Testis (tissue), 3 donors: ENCODE data around the gene PSMD8. TPM values are rescaled to one million over a fixed set of nuclear protein-coding genes. Genes with fewer than 3 reads are reported as not detected.

Source experiments
- DNase-seq: peaks from one replicate; pipeline ENCODE4 v3.0.0-alpha.2; 2019
- H3K27ac ChIP-seq, 2 donors: fragments of 200-600 bp; sonication (generic); one replicate each; pipeline ENCODE4 v1.5.1; 2019
- H3K27me3 ChIP-seq: fragments of 200-600 bp; sonication (generic); one replicate; pipeline ENCODE4 v1.5.1; 2019
- H3K36me3 ChIP-seq: fragments of 200-600 bp; sonication (generic); one replicate; pipeline ENCODE4 v1.5.1; 2017; ENCODE audit warnings: low read depth; ENCODE audit errors: missing control alignments
- H3K4me1 ChIP-seq: fragments of 200-600 bp; sonication (generic); one replicate; pipeline ENCODE4 v1.5.1; 2019
- H3K4me3 ChIP-seq, 2 donors: fragments of 200-600 bp; sonication (generic); one replicate each; pipeline ENCODE4 v1.5.1; 2017 to 2019
- H3K9me3 ChIP-seq: fragments of 200-600 bp; sonication (generic); one replicate; pipeline ENCODE4 v1.5.1; 2017
- POLR2A ChIP-seq: fragments of 450-650 bp; IDR thresholded peaks from one replicate; pipeline ENCODE4 v1.6.1; 2017; ENCODE audit warnings: antibody characterized with exemption, mild to moderate bottlenecking, moderate library complexity
- WGBS, 2 donors: methylation state at CpG; one replicate each; pipeline ENCODE4 v1.1.5; 2018; 5-methylcytosine and 5-hydroxymethylcytosine counted together
- intact Hi-C: fragments of 100-400 bp; cut with DNase I; formaldehyde crosslinking; loops from one replicate; pipeline ENCODE4 v1.15.1; 2023; ENCODE audit warnings: low total_unique reads
- polyA plus RNA-seq: library from polyadenylated mRNA; stranded (reverse); fragments of 350-450 nt; fragmentation: Illumina TruSeq; extraction: RNeasy Lipid Tissue Mini Kit (QIAGEN cat#74804); gene quantifications from one replicate; pipeline ENCODE4 v1.2.3, GENCODE V29; 2014; ENCODE audit warnings: low read depth, low replicate concordance; ENCODE audit not compliant: insufficient read depth
- total RNA-seq, 2 donors: library from RNA; depleted of rRNA; stranded (reverse); fragments of >200 nt; gene quantifications; one replicate each; pipeline ENCODE4 v1.2.3, GENCODE V29; 2016
- TF ChIP-seq, protein P1 (sequence below), 3 experiments: fragments of 450-650 bp in 2 of 3; fragments of 200-600 bp in 1 of 3; sonication (generic) in 1 of 3; IDR thresholded peaks; one replicate each; pipeline ENCODE4 v1.5.1; 2016 to 2019; ENCODE audit warnings: antibody characterized with exemption in 3 of 3, mild to moderate bottlenecking in 2 of 3, moderate library complexity in 1 of 3

PSMD8 gene
- total and polyA plus RNA-seq, 3 donors from 2014 or later, result 244 to 373 (median 265) TPM

DNA sequence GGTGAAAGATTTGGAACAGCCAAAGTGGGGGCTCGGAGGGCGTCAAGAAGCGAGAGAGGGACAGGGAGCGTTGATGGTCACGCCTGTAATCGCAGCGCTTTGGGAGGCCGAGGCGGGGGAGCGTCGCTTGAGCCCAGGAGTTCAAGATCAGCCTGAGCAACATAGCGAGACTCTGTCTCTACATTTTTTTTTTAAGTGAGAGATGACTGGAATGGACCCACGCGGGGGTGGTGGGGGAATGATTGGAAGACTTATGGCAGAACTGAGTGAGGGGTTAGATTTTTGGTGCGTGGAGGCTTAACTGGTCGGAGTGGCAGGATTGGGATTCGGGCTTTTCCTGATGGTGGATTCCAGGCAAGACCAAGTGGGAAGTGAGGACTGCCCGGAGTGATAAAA lies 725 bp downstream of the PSMD8 start:
- DNase-seq, result no peak
- Histone ChIP-seq H3K4me3 (peak overlapping the region; percentile 90 to 99), H3K27me3 (no peaks in the 10 kb centered on the region), H3K36me3 (no peaks in the 10 kb centered on the region), H3K9me3 (no peaks in the 10 kb centered on the region), H3K27ac (peak overlapping the region; percentile 90 to 94), H3K4me1 (peaks cover 13% of the 10 kb centered on the region)
- 1 to 2% methylated on average over 18 of the region's 18 CpGs for WGBS, 2 donors
- intact Hi-C loops, result no loop called here
- no peak for TF ChIP-seq POLR2A
- TF ChIP-seq, protein P1, sequence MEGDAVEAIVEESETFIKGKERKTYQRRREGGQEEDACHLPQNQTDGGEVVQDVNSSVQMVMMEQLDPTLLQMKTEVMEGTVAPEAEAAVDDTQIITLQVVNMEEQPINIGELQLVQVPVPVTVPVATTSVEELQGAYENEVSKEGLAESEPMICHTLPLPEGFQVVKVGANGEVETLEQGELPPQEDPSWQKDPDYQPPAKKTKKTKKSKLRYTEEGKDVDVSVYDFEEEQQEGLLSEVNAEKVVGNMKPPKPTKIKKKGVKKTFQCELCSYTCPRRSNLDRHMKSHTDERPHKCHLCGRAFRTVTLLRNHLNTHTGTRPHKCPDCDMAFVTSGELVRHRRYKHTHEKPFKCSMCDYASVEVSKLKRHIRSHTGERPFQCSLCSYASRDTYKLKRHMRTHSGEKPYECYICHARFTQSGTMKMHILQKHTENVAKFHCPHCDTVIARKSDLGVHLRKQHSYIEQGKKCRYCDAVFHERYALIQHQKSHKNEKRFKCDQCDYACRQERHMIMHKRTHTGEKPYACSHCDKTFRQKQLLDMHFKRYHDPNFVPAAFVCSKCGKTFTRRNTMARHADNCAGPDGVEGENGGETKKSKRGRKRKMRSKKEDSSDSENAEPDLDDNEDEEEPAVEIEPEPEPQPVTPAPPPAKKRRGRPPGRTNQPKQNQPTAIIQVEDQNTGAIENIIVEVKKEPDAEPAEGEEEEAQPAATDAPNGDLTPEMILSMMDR (IDR thresholded peaks at IDR 0.05), result no peak

- no peaks in the 10 kb centered on the region for H3K9me3 ChIP-seq
- DNase-seq, result no peak
- intact Hi-C loops, result no loop called here
- H3K36me3 ChIP-seq, result no peaks in the 10 kb centered on the region
- WGBS, 2 donors, result 37 to 46% methylated on average over 5 of the region's 5 CpGs
- H3K27ac ChIP-seq, result no peak overlapping the region
- peak overlapping the region in 1 of 2 donors; percentile 99 for H3K4me3 ChIP-seq
- H3K27me3 ChIP-seq, result no peaks in the 10 kb centered on the region
- no peak for TF ChIP-seq POLR2A
- TF ChIP-seq, protein P1 (IDR thresholded peaks at IDR 0.05), result no peak
- peaks cover 13% of the 10 kb centered on the region for H3K4me1 ChIP-seq
Measured at GRCh38 chr19:38375748-38376147, 1.4 kb downstream of the PSMD8 start.

- H3K36me3 ChIP-seq, result no peaks in the 10 kb centered on the region
- H3K9me3 ChIP-seq, result no peaks in the 10 kb centered on the region
- 73 to 81% methylated on average over 3 of the region's 3 CpGs for WGBS, 2 donors
- no peak for DNase-seq
- no peak overlapping the region for H3K27ac ChIP-seq
- H3K4me1 ChIP-seq, result peaks cover 13% of the 10 kb centered on the region
- no peaks in the 10 kb centered on the region for H3K27me3 ChIP-seq
- intact Hi-C loops, result no loop called here
- TF ChIP-seq, protein P1 (IDR thresholded peaks at IDR 0.05), result no peak
- no peak for TF ChIP-seq POLR2A
- no peak overlapping the region for H3K4me3 ChIP-seq
Measured at GRCh38 chr19:38376576-38376975, 2.2 kb downstream of the PSMD8 start.

DNA sequence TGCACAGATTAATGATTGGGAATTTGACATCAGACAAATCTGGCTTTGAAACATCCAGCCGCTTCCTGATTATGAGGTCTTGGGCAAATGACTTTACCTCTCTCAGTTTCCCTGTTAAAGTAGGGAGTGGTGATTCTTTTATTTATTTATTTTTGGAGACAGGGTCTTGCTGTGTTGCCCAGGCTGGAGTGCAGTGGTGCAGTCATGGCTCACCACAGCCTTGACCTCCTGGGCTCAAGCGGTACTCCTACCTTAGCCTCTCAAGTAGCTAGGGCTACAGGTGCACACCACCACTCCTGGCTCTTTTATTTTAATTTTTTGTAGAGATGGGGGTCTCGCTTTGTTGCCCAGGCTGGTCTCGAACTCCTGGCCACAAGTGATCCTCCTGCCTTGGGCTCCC lies 2.7 kb downstream of the PSMD8 start:
- Histone ChIP-seq H3K27me3 (no peaks in the 10 kb centered on the region), H3K36me3 (no peaks in the 10 kb centered on the region), H3K4me3 (no peak overlapping the region), H3K4me1 (peaks cover 13% of the 10 kb centered on the region), H3K27ac (no peak overlapping the region), H3K9me3 (no peaks in the 10 kb centered on the region)
- 93 to 95% methylated on average over 4 of the region's 4 CpGs for WGBS, 2 donors
- intact Hi-C loops, result no loop called here
- TF ChIP-seq, protein P1 (IDR thresholded peaks at IDR 0.05), result no peak
- no peak for TF ChIP-seq POLR2A
- no peak for DNase-seq

DNA sequence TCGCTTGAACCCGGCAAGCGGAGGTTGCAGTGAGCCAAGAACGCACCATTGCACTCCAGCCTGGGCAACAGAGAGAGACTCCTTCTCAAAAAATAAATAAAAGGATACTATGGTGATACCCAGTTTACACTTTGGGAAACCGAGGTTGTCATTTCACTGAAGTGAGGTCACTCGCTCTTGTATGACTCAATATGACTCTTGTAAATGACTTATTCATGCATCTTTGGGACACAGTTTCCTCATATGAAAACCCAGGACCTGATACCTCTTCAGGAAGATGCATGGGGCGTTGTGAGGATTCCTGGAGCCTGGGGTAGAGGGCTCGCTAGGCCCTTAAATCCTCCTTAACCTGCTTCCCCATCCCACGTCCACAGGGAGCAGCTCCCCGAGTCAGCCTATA lies 4.5 kb downstream of the PSMD8 start:
- Histone ChIP-seq H3K4me3 (no peak overlapping the region), H3K36me3 (no peaks in the 10 kb centered on the region), H3K27ac (no peak overlapping the region), H3K9me3 (no peaks in the 10 kb centered on the region), H3K27me3 (no peaks in the 10 kb centered on the region), H3K4me1 (peaks cover 13% of the 10 kb centered on the region)
- intact Hi-C loops, result no loop called here
- 89% methylated on average over 10 of the region's 10 CpGs for WGBS, 2 donors
- TF ChIP-seq POLR2A, result no peak
- TF ChIP-seq, protein P1 (IDR thresholded peaks at IDR 0.05), result no peak
- DNase-seq, result no peak
